GM18858 (cell line): ENCODE data around the gene IBA57.
"Not testable (repeated sequence)": the region's sequence is repeated elsewhere in the genome, so short reads cannot be mapped to it uniquely, and the experiment has no call there.

Experiments used
- ATAC-seq: cut with Tn5 transposase; IDR thresholded peaks from one replicate; pipeline ENCODE4 v1.9.1; 2021; ENCODE audit not compliant: unreplicated experiment

Gene IBA57

DNA sequence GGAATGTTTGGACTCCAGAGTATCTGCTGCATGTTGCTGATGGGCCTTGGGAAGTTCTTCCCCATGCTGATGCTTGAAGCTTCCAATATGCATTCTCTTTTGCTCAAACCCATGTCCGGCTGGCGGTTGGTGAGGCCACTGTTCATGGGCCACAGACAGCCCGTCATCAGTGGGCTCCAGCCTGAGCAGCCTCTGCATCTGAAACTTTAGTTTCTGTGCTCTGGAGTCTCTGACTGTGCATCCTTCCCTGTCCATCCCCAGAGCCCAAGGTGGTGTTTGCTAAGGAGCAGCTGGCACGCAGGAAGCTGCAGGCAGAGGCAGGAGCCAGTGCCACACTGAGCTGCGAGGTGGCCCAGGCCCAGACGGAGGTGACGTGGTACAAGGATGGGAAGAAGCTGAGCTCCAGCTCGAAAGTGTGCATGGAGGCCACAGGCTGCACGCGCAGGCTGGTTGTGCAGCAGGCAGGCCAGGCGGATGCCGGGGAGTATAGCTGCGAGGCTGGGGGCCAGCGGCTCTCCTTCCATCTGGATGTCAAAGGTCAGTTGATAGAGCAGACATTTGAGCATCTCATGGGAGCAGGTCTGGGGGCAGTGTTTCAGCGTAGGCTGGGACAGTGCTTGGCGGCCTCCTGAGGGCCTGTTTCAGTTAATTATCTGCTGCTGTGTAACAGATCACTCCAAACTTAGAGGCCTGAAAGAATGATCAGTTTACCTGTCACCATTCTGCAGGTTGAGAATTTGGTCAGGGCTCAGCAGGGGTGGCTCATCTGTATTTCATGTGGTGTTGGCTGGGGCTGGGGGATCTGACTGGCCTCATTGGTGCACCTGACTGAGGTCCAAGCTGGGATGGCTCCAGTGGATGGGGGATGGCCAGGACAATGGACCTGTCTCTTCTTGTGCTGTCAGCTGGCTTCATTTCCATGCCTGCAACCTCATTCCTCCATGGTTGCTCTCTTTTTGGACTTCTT is 58.9 kb downstream of the IBA57 start:
- no peak for ATAC-seq

DNA sequence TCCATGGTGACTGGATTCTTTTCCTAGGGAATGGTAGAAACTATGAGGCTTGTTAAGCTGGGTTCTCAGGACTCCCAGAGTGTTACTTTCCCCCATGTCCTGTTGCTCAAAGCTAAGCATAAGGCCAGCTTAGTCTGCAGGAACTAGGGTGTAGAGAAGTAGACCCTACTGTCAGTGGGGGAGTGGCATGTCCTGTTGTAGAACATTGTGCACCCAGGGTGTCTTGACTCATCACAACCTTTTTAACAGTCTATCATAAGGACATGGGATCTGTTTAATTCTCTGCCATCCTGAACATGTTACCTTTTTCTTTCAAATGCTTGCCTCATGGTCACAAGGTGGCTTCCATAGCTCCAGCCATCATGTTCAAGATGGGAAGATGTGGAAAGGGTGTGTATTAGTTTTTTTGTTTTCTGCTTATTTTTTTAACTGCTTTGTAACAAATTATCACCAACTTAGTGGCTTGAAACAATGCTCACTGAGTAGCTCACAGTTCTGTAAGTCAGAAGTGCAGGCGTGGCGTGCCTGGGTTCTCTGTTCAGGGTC is 59.6 kb downstream of the IBA57 start:
- ATAC-seq, result no peak

DNA sequence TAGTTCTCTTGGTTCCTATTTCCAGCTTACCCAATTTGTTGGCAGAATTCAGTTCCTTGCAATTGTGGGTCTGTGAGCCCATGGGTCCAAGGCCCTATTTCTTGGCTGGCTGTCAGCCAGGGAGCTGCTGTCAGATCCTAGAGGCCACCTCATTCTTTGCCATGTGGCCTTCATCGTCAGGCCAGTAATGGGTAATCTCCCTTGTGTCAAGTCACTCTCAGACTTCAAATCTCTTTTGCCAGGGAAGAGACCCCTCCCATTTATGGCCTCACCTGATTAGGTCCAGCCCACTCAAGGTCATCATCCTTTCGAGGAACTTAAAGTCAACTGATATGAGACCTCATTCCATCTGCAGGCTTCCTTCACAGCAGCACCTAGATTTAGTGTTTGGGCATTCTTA is 60.1 kb downstream of the IBA57 start:
- no peak for ATAC-seq

DNA sequence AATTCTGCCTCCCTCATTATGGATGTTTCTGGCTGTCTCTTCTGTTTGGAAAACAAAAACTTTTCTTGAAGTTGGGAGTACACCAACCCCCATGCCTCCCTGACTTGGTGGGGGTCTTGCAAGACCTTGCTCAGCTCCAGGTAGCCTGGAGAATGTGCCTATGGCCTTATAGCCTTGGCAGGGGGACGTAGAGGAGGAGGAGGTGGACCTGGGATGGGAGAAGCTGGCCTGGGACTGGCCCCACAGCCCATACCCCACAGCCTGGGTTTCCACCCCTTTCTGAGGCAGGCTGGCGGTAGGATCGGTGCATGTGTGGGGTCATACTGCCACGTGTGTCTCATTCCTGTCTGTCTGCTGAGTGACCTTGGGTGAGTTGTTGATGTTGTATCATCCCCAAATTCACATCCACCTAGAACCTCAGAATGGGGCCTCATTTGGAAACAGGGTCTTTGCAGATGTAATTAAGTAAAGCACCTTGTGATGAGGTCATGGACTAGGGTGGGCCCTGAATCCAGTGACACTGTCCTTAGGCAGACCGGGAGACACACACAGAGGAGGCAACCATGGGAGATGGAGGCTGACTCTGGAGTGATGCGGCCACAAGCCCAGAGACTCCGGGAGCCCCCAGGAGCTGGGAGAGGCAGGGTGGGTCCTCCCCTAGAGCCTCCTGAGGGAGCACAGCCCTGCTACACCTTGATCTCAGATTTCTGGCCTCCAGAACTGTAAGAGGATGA is 60.7 kb downstream of the IBA57 start:
- no peak for ATAC-seq

DNA sequence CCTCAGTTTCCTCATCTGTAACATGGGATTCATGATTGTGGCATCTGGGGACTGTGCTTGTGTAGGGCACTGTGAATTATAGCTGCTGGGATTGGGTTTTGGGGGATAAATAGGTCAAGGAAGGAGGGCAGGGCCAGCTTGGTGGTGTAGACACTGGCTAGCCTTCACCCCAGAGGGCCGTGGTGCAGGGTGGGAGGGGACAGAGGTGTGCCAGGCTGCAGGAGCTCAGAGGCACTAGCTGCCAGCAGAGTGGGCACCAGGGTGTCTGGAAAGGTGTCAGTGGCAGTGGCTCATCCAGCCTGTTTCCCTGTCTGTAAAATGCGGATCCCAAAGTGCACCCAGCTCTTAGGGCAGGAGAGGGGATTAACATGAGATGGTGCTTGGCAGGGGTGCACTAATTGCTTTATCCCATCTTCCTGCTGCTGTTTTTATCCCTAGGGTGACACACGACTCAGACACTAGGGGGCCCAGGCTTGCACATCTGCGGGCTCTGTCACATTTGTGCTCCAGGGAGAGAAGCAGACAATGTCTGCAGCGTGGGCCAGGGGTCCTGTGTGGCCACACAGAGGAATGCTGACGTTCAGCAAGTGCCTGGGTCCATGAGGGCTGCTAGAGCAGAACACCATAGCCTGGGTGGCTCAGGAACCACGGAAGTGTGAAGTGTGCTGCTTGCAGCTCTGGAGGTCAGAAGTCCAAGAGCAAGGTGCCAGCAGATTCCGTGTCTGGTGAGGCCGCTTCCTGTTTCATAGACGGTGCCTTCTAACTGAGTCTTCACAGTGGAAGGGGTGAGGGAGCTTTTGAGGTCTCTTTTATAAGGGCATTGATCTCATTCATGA is 61.6 kb downstream of the IBA57 start:
- no peak for ATAC-seq

DNA sequence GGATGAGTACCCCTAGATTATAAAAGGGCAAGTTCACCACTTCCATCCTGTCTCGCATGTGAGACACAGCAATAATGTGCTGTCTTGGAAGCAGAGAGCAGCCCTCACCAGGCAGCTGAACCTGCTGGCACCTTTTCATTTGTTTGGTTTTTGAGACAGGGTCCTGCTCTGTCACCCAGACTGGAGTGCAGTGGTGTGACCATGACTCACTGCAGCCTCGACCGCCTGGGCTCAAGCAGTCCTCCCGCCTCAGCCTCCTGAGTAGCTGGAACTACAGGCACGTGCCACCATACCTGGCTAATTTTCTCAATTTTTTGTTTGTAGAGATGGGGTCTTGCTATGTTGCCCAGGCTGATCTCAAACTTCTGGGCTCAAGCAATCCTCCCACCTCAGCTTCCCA is 62.5 kb downstream of the IBA57 start:
- not testable (repeated sequence) for ATAC-seq

DNA sequence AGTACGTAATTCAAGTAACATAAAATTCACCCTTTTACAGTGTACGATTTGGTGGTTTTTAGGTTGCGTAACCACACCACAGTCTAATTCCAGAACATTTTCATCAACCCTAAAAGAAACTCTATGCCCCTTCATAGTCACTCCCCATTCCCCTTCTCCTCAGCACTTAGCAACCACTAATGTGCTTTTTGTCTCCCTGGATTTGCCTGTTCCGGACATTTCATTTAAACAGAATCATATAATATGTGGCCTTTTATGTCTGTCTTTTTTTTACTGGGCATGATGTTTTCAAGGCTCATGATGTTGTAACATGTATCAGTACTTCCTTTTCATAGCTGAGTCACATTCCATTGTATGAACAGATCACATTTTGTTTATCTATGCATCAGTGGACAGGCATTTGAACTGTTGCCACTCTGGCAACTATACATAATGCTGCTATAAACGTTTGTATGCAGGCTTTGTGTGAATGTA is 63.0 kb downstream of the IBA57 start:
- no peak for ATAC-seq

DNA sequence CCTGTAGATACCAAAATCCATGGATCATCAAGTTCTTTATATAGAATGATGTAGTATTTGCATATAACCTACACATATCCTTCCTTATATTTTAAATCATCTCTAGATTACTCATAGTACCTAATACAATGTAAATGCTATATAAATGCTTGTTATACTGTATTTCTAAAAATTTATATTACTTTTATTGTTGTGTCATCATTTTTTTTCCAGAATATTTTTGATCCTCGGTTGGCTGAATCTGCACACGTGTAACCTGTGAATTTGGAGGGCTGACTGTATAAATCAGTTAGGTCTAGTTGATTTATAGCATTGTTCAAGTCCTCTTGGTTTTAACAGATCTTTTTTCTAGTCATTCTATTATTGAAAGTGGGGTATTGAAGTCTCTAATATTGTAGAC is 65.6 kb downstream of the IBA57 start:
- ATAC-seq, result no peak
